RWPE2 (cell line): Measurements from ENCODE around the gene CIB4.

ENCODE experiments used
- ATAC-seq: fragments of 200-7000 bp; cut with Tn5 transposase; 3 replicates; pipeline ENCODE4 v1.9.1; 2021; ENCODE audit warnings: low read depth
- DNase-seq: peaks from one replicate; pipeline ENCODE4 v3.0.0-alpha.2; 2020; ENCODE audit warnings: low spot score
- H3K27ac ChIP-seq: fragments of 450-650 bp; 2 replicates; pipeline ENCODE4 v1.5.1; 2017; ENCODE audit warnings: mild to moderate bottlenecking; ENCODE audit not compliant: poor library complexity, severe bottlenecking
- H3K27me3 ChIP-seq: fragments of 250-450 bp; sonication (Bioruptor Pico); 2 replicates; pipeline ENCODE4 v1.5.1; 2021; ENCODE audit warnings: mild to moderate bottlenecking, moderate library complexity; ENCODE audit not compliant: insufficient read depth, poor library complexity, severe bottlenecking
- H3K36me3 ChIP-seq: fragments of 250-450 bp; sonication (Bioruptor Pico); 2 replicates; pipeline ENCODE4 v1.5.1; 2020; ENCODE audit warnings: low read depth, mild to moderate bottlenecking, moderate library complexity
- H3K4me1 ChIP-seq: fragments of 250-450 bp; sonication (Bioruptor Pico); 2 replicates; pipeline ENCODE4 v1.5.1; 2021; ENCODE audit warnings: mild to moderate bottlenecking, moderate library complexity; ENCODE audit not compliant: insufficient read depth, poor library complexity, severe bottlenecking
- H3K4me3 ChIP-seq: fragments of 250-450 bp; sonication (Bioruptor Pico); 2 replicates; pipeline ENCODE4 v1.5.1; 2021; ENCODE audit warnings: mild to moderate bottlenecking, moderate library complexity; ENCODE audit not compliant: severe bottlenecking
- H3K9me3 ChIP-seq: fragments of 250-450 bp; sonication (Bioruptor Pico); 2 replicates; pipeline ENCODE4 v1.5.1; 2021; ENCODE audit warnings: mild to moderate bottlenecking, moderate library complexity; ENCODE audit not compliant: severe bottlenecking
- TF ChIP-seq, protein P1 (sequence below): fragments of 450-650 bp; IDR thresholded peaks from one replicate; pipeline ENCODE4 v1.5.1; 2017; ENCODE audit warnings: mild to moderate bottlenecking, moderate library complexity; ENCODE audit not compliant: poor library complexity, severe bottlenecking

Gene CIB4

DNA sequence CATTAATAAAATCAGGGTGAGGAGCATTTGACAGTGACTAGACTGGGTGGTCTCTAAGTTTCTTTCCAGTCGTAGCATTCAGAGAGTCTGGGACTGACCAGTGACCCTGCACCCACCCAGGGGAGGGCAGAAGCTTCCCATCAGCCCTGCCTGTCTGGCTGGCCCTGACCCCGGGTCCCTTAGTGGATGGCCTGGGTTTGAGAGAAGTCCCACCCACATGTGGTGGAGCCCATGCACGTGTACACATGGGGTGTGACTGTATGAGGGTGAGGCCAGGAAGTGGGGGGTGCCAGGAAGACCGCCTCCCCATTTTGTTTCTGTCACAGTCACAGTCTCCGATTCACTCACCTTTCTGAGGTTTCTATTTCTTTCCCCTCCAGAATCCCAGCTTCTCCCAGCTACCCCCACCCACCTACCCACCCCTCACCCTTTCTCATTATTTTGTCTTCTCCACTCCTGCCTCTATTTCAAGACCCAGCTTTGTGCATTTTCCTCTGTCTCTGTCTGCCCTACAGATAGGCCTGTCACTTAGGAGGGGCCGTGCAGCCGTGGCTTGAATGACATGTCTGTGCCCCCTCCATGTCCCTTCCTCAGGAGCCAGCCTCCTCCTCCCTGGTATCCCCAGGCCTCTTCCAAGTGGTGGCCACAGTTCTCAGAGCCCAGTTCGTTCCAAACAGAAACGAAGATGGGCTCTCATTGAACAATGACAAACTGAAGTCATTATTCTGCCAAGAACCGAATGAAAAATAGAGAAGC lies 13.6 kb downstream of the CIB4 start:
- Histone ChIP-seq H3K9me3 (no peaks in the 10 kb centered on the region), H3K4me3 (no peak overlapping the region), H3K27me3 (no peaks in the 10 kb centered on the region), H3K4me1 (no peaks in the 10 kb centered on the region), H3K36me3 (no peaks in the 10 kb centered on the region), H3K27ac (no peak overlapping the region)
- no peak for DNase-seq
- TF ChIP-seq, protein P1, sequence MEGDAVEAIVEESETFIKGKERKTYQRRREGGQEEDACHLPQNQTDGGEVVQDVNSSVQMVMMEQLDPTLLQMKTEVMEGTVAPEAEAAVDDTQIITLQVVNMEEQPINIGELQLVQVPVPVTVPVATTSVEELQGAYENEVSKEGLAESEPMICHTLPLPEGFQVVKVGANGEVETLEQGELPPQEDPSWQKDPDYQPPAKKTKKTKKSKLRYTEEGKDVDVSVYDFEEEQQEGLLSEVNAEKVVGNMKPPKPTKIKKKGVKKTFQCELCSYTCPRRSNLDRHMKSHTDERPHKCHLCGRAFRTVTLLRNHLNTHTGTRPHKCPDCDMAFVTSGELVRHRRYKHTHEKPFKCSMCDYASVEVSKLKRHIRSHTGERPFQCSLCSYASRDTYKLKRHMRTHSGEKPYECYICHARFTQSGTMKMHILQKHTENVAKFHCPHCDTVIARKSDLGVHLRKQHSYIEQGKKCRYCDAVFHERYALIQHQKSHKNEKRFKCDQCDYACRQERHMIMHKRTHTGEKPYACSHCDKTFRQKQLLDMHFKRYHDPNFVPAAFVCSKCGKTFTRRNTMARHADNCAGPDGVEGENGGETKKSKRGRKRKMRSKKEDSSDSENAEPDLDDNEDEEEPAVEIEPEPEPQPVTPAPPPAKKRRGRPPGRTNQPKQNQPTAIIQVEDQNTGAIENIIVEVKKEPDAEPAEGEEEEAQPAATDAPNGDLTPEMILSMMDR = no peak
- no peak for ATAC-seq

DNA sequence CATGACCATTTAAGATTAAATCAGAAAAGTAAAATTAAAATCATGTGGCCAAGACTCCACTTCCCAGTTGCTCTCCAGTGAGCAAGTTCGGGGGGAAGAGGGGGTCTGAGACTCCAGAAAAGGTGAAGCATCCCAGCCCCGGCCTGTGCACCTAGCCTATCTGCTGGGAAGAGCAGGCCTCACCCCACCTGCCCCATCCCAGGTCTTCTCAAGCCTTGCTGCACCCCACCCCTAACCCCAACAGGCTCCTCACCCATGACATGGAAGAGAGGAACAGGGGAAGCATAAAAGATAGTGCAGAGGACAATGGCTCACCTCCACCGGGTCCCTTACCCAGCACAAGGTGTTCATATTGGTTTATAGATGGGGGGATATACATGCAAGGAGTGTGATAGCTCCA lies 14.6 kb downstream of the CIB4 start:
- ATAC-seq = no peak
- no peaks in the 10 kb centered on the region for H3K4me1 ChIP-seq
- no peak overlapping the region for H3K27ac ChIP-seq
- H3K36me3 ChIP-seq = no peaks in the 10 kb centered on the region
- no peak for DNase-seq
- H3K27me3 ChIP-seq = no peaks in the 10 kb centered on the region
- H3K4me3 ChIP-seq = no peak overlapping the region
- H3K9me3 ChIP-seq = no peaks in the 10 kb centered on the region
- TF ChIP-seq, protein P1 = no peak

DNA sequence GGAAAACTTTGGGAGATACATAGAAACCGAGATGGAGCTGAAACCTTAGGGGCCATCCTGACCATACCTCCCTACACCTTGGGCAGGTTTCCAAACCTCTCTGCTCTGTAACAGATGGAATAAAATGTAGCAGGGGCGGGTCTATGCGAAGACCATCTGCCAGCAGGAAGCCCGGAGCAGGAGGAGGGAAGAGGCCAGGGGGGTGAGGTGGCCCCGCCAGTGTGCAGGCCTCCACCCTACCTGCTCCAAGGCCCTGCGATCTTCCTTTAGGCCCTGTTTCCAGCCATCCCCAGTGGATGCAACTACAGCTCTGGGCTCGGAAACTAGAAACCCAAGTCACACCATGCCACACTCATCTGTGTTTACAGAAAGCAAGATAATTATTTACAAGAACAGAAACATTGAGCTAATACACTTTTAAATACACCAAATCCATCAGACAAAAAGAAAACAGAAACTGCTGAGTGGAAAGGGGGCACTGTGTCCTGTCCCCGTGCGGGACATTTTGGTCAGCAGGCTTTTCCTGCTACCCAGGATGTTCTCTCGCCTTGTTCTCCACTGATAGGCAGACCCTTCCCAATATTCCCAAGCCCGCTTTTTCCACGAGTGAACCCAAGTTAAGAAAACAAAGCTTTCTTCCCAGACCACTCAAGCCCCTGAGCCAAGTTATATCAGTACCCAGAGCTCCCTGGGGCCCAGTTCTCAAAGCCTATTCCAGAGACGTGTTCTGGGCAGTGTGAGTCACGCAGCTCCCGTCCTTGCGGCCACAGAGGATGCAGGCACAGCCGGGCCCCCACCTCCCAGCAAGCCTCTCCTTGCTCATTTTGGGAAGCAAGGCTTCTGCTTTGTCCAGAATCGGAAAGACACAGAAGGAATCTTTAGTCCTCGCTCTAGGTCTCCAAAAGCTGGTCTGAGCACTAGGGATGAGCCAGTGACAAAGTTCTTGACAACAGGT lies 17.3 kb downstream of the CIB4 start:
- TF ChIP-seq, protein P1 = no peak
- Histone ChIP-seq H3K36me3 (no peaks in the 10 kb centered on the region), H3K4me1 (no peaks in the 10 kb centered on the region), H3K27ac (no peak overlapping the region), H3K9me3 (no peaks in the 10 kb centered on the region), H3K27me3 (no peaks in the 10 kb centered on the region), H3K4me3 (no peak overlapping the region)
- DNase-seq (no peak), ATAC-seq (no peak)

DNA sequence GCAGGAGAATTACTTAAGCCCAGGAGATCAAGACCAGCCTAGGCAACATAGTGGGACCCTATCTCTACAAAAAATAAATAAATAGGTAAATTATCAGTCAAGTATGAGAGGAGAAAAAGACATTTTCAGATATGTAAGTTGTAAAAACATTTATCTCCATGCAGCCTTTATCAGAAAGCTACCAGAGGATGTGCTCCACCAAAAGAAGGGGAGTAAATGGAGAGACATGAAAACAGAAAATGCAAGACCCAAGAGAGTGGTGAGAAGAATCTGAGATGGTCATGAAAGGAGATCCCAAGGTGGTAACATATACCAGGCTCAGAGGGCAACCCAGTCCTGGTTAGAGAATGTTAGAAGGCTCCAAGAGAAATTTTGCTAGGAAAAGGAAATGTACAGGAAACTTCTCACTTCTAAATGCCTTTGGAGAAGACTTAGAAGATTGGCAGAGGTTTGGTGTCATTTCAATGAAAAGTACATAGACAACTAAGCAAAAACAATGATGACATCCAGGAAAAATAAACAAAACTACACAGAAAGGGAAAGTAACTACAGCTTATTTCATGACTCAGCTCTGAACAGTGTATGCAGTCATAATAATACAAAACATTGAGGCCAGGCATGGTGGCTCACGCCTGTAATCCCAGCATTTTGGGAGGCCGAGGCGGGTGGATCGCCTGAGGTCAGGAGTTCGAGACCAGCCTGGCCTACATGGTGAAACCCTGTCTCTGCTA lies 19.5 kb downstream of the CIB4 start:
- Histone ChIP-seq H3K4me3 (no peak overlapping the region), H3K36me3 (no peaks in the 10 kb centered on the region), H3K4me1 (no peaks in the 10 kb centered on the region), H3K9me3 (no peaks in the 10 kb centered on the region), H3K27me3 (no peaks in the 10 kb centered on the region), H3K27ac (no peak overlapping the region)
- no peak for DNase-seq
- ATAC-seq = no peak
- TF ChIP-seq, protein P1 = no peak
